ENCODE measurements around the gene CLCN7. TPM values are rescaled to one million over a fixed set of nuclear protein-coding genes. Genes with fewer than 3 reads are reported as not detected.

The CLCN7 gene
- polyA plus RNA-seq, 1 donor from 2014 or later: 40.9 TPM

DNA sequence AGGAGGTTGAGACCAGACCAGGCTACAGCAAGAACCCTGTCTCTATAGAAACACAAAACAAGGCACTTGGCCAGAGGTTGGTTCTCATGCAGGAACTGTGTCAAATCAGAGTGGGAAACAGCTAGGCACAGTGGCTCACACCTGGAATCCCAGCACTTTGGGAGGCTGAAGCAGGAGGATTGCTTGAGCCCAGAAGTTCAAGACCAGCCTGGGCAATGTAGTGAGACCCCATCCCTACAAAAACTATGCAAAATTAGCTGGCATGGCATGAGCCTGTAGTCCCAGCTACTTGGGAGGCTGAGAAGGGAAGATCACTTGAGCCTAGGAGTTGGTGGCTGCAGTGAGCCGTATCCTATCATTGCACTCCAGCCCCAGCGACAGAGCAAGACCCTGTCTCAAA, 62.0 kb downstream of the CLCN7 start:
- Histone ChIP-seq H4K20me1 (ENCODE audit: insufficient read depth) (no peaks in the 10 kb centered on the region), H3K36me3 (ENCODE audit: insufficient read depth, low read length) (no peaks in the 10 kb centered on the region), H2AFZ (ENCODE audit: low read depth, low read length) (no peak overlapping the region), H3K9me3 (ENCODE audit: low read length) (no peaks in the 10 kb centered on the region), H3K9me2 (ENCODE audit: insufficient read depth, low read length) (no peaks in the 10 kb centered on the region), H3K4me2 (ENCODE audit: low read length) (no peak overlapping the region), H3F3A (ENCODE audit: insufficient read depth, low read length, poor library complexity, severe bottlenecking) (no peaks in the 10 kb centered on the region), H3K79me2 (replicated peaks; ENCODE audit: insufficient read depth, low read length) (peaks cover 14% of the 10 kb centered on the region), H3K27me3 (ENCODE audit: insufficient read depth, low read depth, low read length) (no peaks in the 10 kb centered on the region), H3K9ac (ENCODE audit: low read length) (no peak overlapping the region), H3K4me3 (ENCODE audit: low read length) (no peak overlapping the region), H3K27ac (ENCODE audit: low read length) (no peak overlapping the region)
- no peak for TF ChIP-seq MXI1 (conservative IDR thresholded peaks at IDR 0.05; ENCODE audit: poor library complexity, severe bottlenecking)
- TF ChIP-seq, protein P1, sequence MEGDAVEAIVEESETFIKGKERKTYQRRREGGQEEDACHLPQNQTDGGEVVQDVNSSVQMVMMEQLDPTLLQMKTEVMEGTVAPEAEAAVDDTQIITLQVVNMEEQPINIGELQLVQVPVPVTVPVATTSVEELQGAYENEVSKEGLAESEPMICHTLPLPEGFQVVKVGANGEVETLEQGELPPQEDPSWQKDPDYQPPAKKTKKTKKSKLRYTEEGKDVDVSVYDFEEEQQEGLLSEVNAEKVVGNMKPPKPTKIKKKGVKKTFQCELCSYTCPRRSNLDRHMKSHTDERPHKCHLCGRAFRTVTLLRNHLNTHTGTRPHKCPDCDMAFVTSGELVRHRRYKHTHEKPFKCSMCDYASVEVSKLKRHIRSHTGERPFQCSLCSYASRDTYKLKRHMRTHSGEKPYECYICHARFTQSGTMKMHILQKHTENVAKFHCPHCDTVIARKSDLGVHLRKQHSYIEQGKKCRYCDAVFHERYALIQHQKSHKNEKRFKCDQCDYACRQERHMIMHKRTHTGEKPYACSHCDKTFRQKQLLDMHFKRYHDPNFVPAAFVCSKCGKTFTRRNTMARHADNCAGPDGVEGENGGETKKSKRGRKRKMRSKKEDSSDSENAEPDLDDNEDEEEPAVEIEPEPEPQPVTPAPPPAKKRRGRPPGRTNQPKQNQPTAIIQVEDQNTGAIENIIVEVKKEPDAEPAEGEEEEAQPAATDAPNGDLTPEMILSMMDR (IDR thresholded peaks at IDR 0.05; ENCODE audit: poor library complexity, severe bottlenecking): no peak
- TF ChIP-seq SMC3 (conservative IDR thresholded peaks at IDR 0.05; ENCODE audit: poor library complexity): no peak
- TF ChIP-seq EZH2 (IDR thresholded peaks at IDR 0.05; ENCODE audit: borderline replicate concordance, insufficient read depth, low read length, poor library complexity, severe bottlenecking): no peak

DNA sequence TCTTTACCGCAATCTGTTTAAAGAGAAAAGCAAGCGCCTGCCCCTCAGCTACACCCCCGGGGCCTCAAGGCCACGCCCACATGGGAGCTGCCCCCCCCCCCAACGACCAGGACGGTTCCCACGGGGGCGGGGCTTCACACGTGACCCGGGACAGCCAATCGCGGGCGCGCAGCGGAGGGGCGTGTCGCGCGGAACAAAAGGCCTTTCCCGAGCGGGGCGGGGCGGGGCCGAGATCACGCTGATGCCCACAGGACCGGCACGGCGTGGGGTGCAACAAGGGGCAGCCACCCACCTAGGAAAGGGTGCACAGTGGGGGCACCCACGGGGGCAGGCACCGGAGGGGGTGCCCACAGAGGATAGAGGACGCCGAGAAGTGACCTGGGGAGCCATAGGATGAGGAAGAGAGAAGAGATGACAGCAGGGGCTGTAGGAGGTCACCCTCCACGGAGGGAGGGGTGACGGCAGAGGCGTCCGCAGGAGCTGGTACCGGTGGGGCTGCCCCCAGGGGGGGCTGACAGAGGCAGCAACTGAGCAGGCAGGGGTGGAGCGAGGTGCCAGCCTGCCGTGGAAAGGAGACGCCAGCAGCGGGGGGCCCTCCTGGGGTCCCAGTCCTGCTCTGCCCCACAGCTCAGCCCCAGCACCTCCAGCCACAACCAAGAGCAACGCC, 66.5 kb downstream of the CLCN7 start:
- TF ChIP-seq TAF1 (IDR thresholded peaks at IDR 0.05; ENCODE audit: low read depth) (peak; percentile 30), RAD21 (conservative IDR thresholded peaks at IDR 0.05) (peak; percentile 13), EZH2 (IDR thresholded peaks at IDR 0.05; ENCODE audit: borderline replicate concordance, insufficient read depth, low read length, poor library complexity, severe bottlenecking) (no peak), MXI1 (conservative IDR thresholded peaks at IDR 0.05; ENCODE audit: poor library complexity, severe bottlenecking) (peak; percentile 58), SMC3 (conservative IDR thresholded peaks at IDR 0.05; ENCODE audit: poor library complexity) (no peak), POLR2AphosphoS5 (IDR thresholded peaks at IDR 0.05) (peak; percentile 92), EP300 (conservative IDR thresholded peaks at IDR 0.05; ENCODE audit: poor library complexity, severe bottlenecking) (peak; percentile 28)
- TF ChIP-seq, protein P2, sequence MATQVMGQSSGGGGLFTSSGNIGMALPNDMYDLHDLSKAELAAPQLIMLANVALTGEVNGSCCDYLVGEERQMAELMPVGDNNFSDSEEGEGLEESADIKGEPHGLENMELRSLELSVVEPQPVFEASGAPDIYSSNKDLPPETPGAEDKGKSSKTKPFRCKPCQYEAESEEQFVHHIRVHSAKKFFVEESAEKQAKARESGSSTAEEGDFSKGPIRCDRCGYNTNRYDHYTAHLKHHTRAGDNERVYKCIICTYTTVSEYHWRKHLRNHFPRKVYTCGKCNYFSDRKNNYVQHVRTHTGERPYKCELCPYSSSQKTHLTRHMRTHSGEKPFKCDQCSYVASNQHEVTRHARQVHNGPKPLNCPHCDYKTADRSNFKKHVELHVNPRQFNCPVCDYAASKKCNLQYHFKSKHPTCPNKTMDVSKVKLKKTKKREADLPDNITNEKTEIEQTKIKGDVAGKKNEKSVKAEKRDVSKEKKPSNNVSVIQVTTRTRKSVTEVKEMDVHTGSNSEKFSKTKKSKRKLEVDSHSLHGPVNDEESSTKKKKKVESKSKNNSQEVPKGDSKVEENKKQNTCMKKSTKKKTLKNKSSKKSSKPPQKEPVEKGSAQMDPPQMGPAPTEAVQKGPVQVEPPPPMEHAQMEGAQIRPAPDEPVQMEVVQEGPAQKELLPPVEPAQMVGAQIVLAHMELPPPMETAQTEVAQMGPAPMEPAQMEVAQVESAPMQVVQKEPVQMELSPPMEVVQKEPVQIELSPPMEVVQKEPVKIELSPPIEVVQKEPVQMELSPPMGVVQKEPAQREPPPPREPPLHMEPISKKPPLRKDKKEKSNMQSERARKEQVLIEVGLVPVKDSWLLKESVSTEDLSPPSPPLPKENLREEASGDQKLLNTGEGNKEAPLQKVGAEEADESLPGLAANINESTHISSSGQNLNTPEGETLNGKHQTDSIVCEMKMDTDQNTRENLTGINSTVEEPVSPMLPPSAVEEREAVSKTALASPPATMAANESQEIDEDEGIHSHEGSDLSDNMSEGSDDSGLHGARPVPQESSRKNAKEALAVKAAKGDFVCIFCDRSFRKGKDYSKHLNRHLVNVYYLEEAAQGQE (IDR thresholded peaks at IDR 0.05; ENCODE audit: borderline replicate concordance): peak; percentile 63
- peak overlapping the region; percentile 84 for H3K4me3 ChIP-seq (ENCODE audit: low read length)
- no peaks in the 10 kb centered on the region for H3F3A ChIP-seq (ENCODE audit: insufficient read depth, low read length, poor library complexity, severe bottlenecking)
- H3K79me2 ChIP-seq (replicated peaks; ENCODE audit: insufficient read depth, low read length): peaks cover 20% of the 10 kb centered on the region
- H3K27ac ChIP-seq (ENCODE audit: low read length): peak overlapping the region; percentile 87
- H3K9me2 ChIP-seq (ENCODE audit: insufficient read depth, low read length): no peaks in the 10 kb centered on the region
- no peaks in the 10 kb centered on the region for H4K20me1 ChIP-seq (ENCODE audit: insufficient read depth)
- peak overlapping the region; percentile 80 for H3K4me2 ChIP-seq (ENCODE audit: low read length)
- no peaks in the 10 kb centered on the region for H3K27me3 ChIP-seq (ENCODE audit: insufficient read depth, low read depth, low read length)
- peak overlapping the region; percentile 91 for H3K9ac ChIP-seq (ENCODE audit: low read length)
- H3K9me3 ChIP-seq (ENCODE audit: low read length): no peaks in the 10 kb centered on the region
- H3K36me3 ChIP-seq (ENCODE audit: insufficient read depth, low read length): no peaks in the 10 kb centered on the region
- peak overlapping the region; percentile 93 for H2AFZ ChIP-seq (ENCODE audit: low read depth, low read length)
